GM21381 (cell line): ENCODE measurements around the gene NOS1AP.

Experiments used
- ATAC-seq: cut with Tn5 transposase; IDR thresholded peaks from one replicate; pipeline ENCODE4 v1.9.1; 2021; ENCODE audit warnings: mild to moderate bottlenecking, moderate library complexity; ENCODE audit not compliant: unreplicated experiment

Gene NOS1AP

GRCh38 chr1:162136760-162137159 is 67.3 kb downstream of the NOS1AP start:
- no peak for ATAC-seq

- no peak for ATAC-seq
These were observed 67.9 kb downstream of the NOS1AP start for GRCh38 chr1:162137179-162137960.

- ATAC-seq: no peak
These were observed 68.6 kb downstream of the NOS1AP start for GRCh38 chr1:162138112-162138511.

GRCh38 chr1:162138599-162139181 is 69.2 kb downstream of the NOS1AP start:
- no peak for ATAC-seq

GRCh38 chr1:162139211-162139610 is 69.7 kb downstream of the NOS1AP start:
- no peak for ATAC-seq

- ATAC-seq: no peak
These were observed 72.0 kb downstream of the NOS1AP start for GRCh38 chr1:162141281-162142054.

GRCh38 chr1:162142968-162143367 is 73.5 kb downstream of the NOS1AP start:
- ATAC-seq: no peak

- ATAC-seq: no peak
These were observed 74.8 kb downstream of the NOS1AP start for GRCh38 chr1:162144268-162144667.

- no peak for ATAC-seq
These were observed 75.4 kb downstream of the NOS1AP start for GRCh38 chr1:162144853-162145252.

GRCh38 chr1:162145280-162145965 is 75.9 kb downstream of the NOS1AP start:
- no peak for ATAC-seq

GRCh38 chr1:162145966-162146696 is 76.6 kb downstream of the NOS1AP start:
- no peak for ATAC-seq

GRCh38 chr1:162147760-162148159 is 78.3 kb downstream of the NOS1AP start:
- ATAC-seq: no peak

- ATAC-seq: no peak
These were observed 80.6 kb downstream of the NOS1AP start for GRCh38 chr1:162150112-162150511.

GRCh38 chr1:162151900-162152829 is 82.7 kb downstream of the NOS1AP start:
- peak; percentile 71 for ATAC-seq

- ATAC-seq: no peak
These were observed 83.9 kb downstream of the NOS1AP start for GRCh38 chr1:162153374-162153773.

GRCh38 chr1:162157469-162157868 is 88.0 kb downstream of the NOS1AP start:
- no peak for ATAC-seq

GRCh38 chr1:162158624-162159271 is 89.3 kb downstream of the NOS1AP start:
- ATAC-seq: no peak

GRCh38 chr1:162159515-162159914 is 90.0 kb downstream of the NOS1AP start:
- no peak for ATAC-seq
